Dendritic cell treated with granulocyte-macrophage colony-stimulating factor and Interleukin-4, amounts not matched to agents 40 ng/mL and 50 ng/mL, for 4 days (primary cell): ENCODE measurements around the gene PPP1R2C.

Source experiments
- H3K27ac Mint-ChIP-seq: one replicate; pipeline ENCODE4 v1.8.0; 2022; ENCODE audit warnings: mild to moderate bottlenecking, mixed read lengths
- H3K27me3 Mint-ChIP-seq: one replicate; pipeline ENCODE4 v1.8.0; 2022; ENCODE audit warnings: mild to moderate bottlenecking, mixed read lengths
- H3K36me3 Mint-ChIP-seq: one replicate; pipeline ENCODE4 v1.8.0; 2022; ENCODE audit warnings: low read depth, mixed read lengths
- H3K4me1 Mint-ChIP-seq: one replicate; pipeline ENCODE4 v1.8.0; 2022; ENCODE audit warnings: low read depth, mixed read lengths
- H3K4me3 Mint-ChIP-seq: one replicate; pipeline ENCODE4 v1.8.0; 2022; ENCODE audit warnings: mild to moderate bottlenecking, moderate library complexity, mixed read lengths
- H3K9me3 Mint-ChIP-seq: one replicate; pipeline ENCODE4 v1.8.0; 2022; ENCODE audit warnings: mixed read lengths
- intact Hi-C: fragments of 100-400 bp; cut with micrococcal nuclease; formaldehyde crosslinking; loops from one replicate; pipeline ENCODE4 v1.15.0; 2022

PPP1R2C gene

GRCh38 chrX:42778096-42778495, at the start of gene PPP1R2C:
TSS of gene PPP1R2C (minus strand) at chrX:42778163. CDS start at chrX:42778079, 84 bp downstream.
- Mint-ChIP-seq H3K27ac (no peak within 1 kb of the TSS), H3K27me3 (no peaks in the 10 kb centered on the region), H3K9me3 (peaks cover 21% of the 10 kb centered on the region), H3K36me3 (no peaks in the 10 kb centered on the region), H3K4me3 (no peak within 1 kb of the TSS), H3K4me1 (no peaks in the 10 kb centered on the region)
- intact Hi-C loops: no loop called here

- H3K27ac Mint-ChIP-seq: no peak overlapping the region
- intact Hi-C loops: no loop called here
- no peaks in the 10 kb centered on the region for H3K27me3 Mint-ChIP-seq
- H3K4me1 Mint-ChIP-seq: no peaks in the 10 kb centered on the region
- peaks cover 14% of the 10 kb centered on the region for H3K9me3 Mint-ChIP-seq
- H3K4me3 Mint-ChIP-seq: no peak overlapping the region
- no peaks in the 10 kb centered on the region for H3K36me3 Mint-ChIP-seq
Measured at GRCh38 chrX:42825201-42825600, 47.2 kb upstream of the PPP1R2C start.

GRCh38 chrX:42824541-42824940, 46.6 kb upstream of the PPP1R2C start:
- H3K9me3 Mint-ChIP-seq: peaks cover 14% of the 10 kb centered on the region
- no peak overlapping the region for H3K27ac Mint-ChIP-seq
- no peaks in the 10 kb centered on the region for H3K4me1 Mint-ChIP-seq
- no peaks in the 10 kb centered on the region for H3K36me3 Mint-ChIP-seq
- no peaks in the 10 kb centered on the region for H3K27me3 Mint-ChIP-seq
- intact Hi-C loops: no loop called here
- no peak overlapping the region for H3K4me3 Mint-ChIP-seq

- Mint-ChIP-seq H3K27ac (no peak overlapping the region), H3K9me3 (peaks cover 22% of the 10 kb centered on the region), H3K4me3 (no peak overlapping the region), H3K36me3 (no peaks in the 10 kb centered on the region), H3K27me3 (no peaks in the 10 kb centered on the region), H3K4me1 (no peaks in the 10 kb centered on the region)
- intact Hi-C loops: no loop called here
Measured at GRCh38 chrX:42823443-42823842, 45.5 kb upstream of the PPP1R2C start.

GRCh38 chrX:42821803-42822443, 44.0 kb upstream of the PPP1R2C start:
- Mint-ChIP-seq H3K4me1 (no peaks in the 10 kb centered on the region), H3K27me3 (no peaks in the 10 kb centered on the region), H3K4me3 (no peak overlapping the region), H3K27ac (no peak overlapping the region), H3K36me3 (no peaks in the 10 kb centered on the region), H3K9me3 (peaks cover 27% of the 10 kb centered on the region)
- intact Hi-C loops: no loop called here

GRCh38 chrX:42818151-42818921, 40.4 kb upstream of the PPP1R2C start:
- Mint-ChIP-seq H3K27ac (no peak overlapping the region), H3K9me3 (peaks cover 44% of the 10 kb centered on the region), H3K27me3 (no peaks in the 10 kb centered on the region), H3K36me3 (no peaks in the 10 kb centered on the region), H3K4me3 (no peak overlapping the region), H3K4me1 (no peaks in the 10 kb centered on the region)
- intact Hi-C loops: no loop called here

- Mint-ChIP-seq H3K4me1 (no peaks in the 10 kb centered on the region), H3K27ac (no peak overlapping the region), H3K27me3 (no peaks in the 10 kb centered on the region), H3K9me3 (peaks cover 15% of the 10 kb centered on the region), H3K36me3 (no peaks in the 10 kb centered on the region), H3K4me3 (no peak overlapping the region)
- intact Hi-C loops: no loop called here
Measured at GRCh38 chrX:42809569-42809968, 31.6 kb upstream of the PPP1R2C start.

- intact Hi-C loops: no loop called here
- H3K4me1 Mint-ChIP-seq: no peaks in the 10 kb centered on the region
- H3K27ac Mint-ChIP-seq: no peak overlapping the region
- H3K36me3 Mint-ChIP-seq: no peaks in the 10 kb centered on the region
- H3K27me3 Mint-ChIP-seq: no peaks in the 10 kb centered on the region
- no peak overlapping the region for H3K4me3 Mint-ChIP-seq
- H3K9me3 Mint-ChIP-seq: no peaks in the 10 kb centered on the region
Measured at GRCh38 chrX:42807393-42807792, 29.4 kb upstream of the PPP1R2C start.

GRCh38 chrX:42804524-42804923, 26.6 kb upstream of the PPP1R2C start:
- no peaks in the 10 kb centered on the region for H3K4me1 Mint-ChIP-seq
- intact Hi-C loops: no loop called here
- H3K36me3 Mint-ChIP-seq: no peaks in the 10 kb centered on the region
- H3K9me3 Mint-ChIP-seq: no peaks in the 10 kb centered on the region
- H3K27ac Mint-ChIP-seq: no peak overlapping the region
- H3K4me3 Mint-ChIP-seq: no peak overlapping the region
- no peaks in the 10 kb centered on the region for H3K27me3 Mint-ChIP-seq

- Mint-ChIP-seq H3K36me3 (no peaks in the 10 kb centered on the region), H3K4me1 (no peaks in the 10 kb centered on the region), H3K27me3 (no peaks in the 10 kb centered on the region), H3K9me3 (no peaks in the 10 kb centered on the region), H3K4me3 (no peak overlapping the region), H3K27ac (no peak overlapping the region)
- intact Hi-C loops: no loop called here
Measured at GRCh38 chrX:42803320-42803719, 25.4 kb upstream of the PPP1R2C start.

- intact Hi-C loops: no loop called here
- Mint-ChIP-seq H3K27me3 (no peaks in the 10 kb centered on the region), H3K4me3 (no peak overlapping the region), H3K9me3 (no peaks in the 10 kb centered on the region), H3K4me1 (no peaks in the 10 kb centered on the region), H3K36me3 (no peaks in the 10 kb centered on the region), H3K27ac (no peak overlapping the region)
Measured at GRCh38 chrX:42797651-42798269, 19.8 kb upstream of the PPP1R2C start.

- H3K4me3 Mint-ChIP-seq: no peak overlapping the region
- no peak overlapping the region for H3K27ac Mint-ChIP-seq
- peaks cover 8% of the 10 kb centered on the region for H3K9me3 Mint-ChIP-seq
- intact Hi-C loops: no loop called here
- H3K36me3 Mint-ChIP-seq: no peaks in the 10 kb centered on the region
- H3K4me1 Mint-ChIP-seq: no peaks in the 10 kb centered on the region
- H3K27me3 Mint-ChIP-seq: no peaks in the 10 kb centered on the region
Measured at GRCh38 chrX:42783451-42783850, 5.5 kb upstream of the PPP1R2C start.

- intact Hi-C loops: no loop called here
- H3K36me3 Mint-ChIP-seq: no peaks in the 10 kb centered on the region
- H3K4me1 Mint-ChIP-seq: no peaks in the 10 kb centered on the region
- H3K4me3 Mint-ChIP-seq: no peak overlapping the region
- no peaks in the 10 kb centered on the region for H3K27me3 Mint-ChIP-seq
- H3K27ac Mint-ChIP-seq: no peak overlapping the region
- H3K9me3 Mint-ChIP-seq: peaks cover 21% of the 10 kb centered on the region
Measured at GRCh38 chrX:42776195-42776594, 1.8 kb downstream of the PPP1R2C start.

GRCh38 chrX:42772874-42773273, 5.1 kb downstream of the PPP1R2C start:
- no peaks in the 10 kb centered on the region for H3K4me1 Mint-ChIP-seq
- peaks cover 7% of the 10 kb centered on the region for H3K9me3 Mint-ChIP-seq
- intact Hi-C loops: no loop called here
- no peak overlapping the region for H3K4me3 Mint-ChIP-seq
- H3K36me3 Mint-ChIP-seq: no peaks in the 10 kb centered on the region
- H3K27me3 Mint-ChIP-seq: no peaks in the 10 kb centered on the region
- H3K27ac Mint-ChIP-seq: no peak overlapping the region
